ENCODE measurements around the gene DRGX. TPM values are rescaled to one million over a fixed set of nuclear protein-coding genes. Genes with fewer than 3 reads are reported as not detected.
A peak's percentile ranks its signal among the peaks of the same experiment; 100 is the strongest.

Gene DRGX
- total and polyA plus RNA-seq, 10 of the 15 experiments (the other 5 are each of a cell fraction or from before 2014, with no cell fraction given): not detected

GRCh38 chr10:49364051-49364450, 31.8 kb downstream of the DRGX start (continued):
- no peak for TF ChIP-seq CEBPB (IDR thresholded peaks at IDR 0.05; ENCODE audit: borderline replicate concordance in 1 of 2, low read depth in 2 of 2, low read length in 2 of 2)
- no peak for TF ChIP-seq ZNF687 (IDR thresholded peaks at IDR 0.05)

GRCh38 chr10:49363309-49364031, 32.4 kb downstream of the DRGX start:
- CTCF ChIA-PET: interaction anchor here (0.5 to 2.0 kb wide), 2 partner anchors 45 to 277 kb away, joined by 3 to 6 read pairs; no protein-coding TSS in a partner anchor
- H3K27me3 ChIP-seq (replicated peaks in 1 of 2; ENCODE audit: control insufficient read depth in 2 of 2, insufficient read depth in 2 of 2, low read length in 1 of 2): peaks cover 0 to 4% of the 10 kb centered on the region in 2 experiments; a peak in 1 of 4 replicates
- RAD21 ChIA-PET (ENCODE audit: unreplicated experiment): interaction anchor here (1.0 to 1.4 kb wide), 2 partner anchors 39 to 236 kb away, joined by 3 read pairs; no protein-coding TSS in a partner anchor
- intact Hi-C loops (cut with micrococcal nuclease; ENCODE audit: unreplicated experiment) (loop anchor here (2.0 to 5.0 kb wide), 2 partner anchors 61 to 173 kb away; no protein-coding TSS in a partner anchor), in situ Hi-C loops (cut with MboI) (no loop called here)
- H4K20me1 ChIP-seq (ENCODE audit: control insufficient read depth, insufficient read depth): no peaks in the 10 kb centered on the region
- H3K79me2 ChIP-seq (ENCODE audit: control insufficient read depth, insufficient read depth, low read length): no peaks in the 10 kb centered on the region
- no peak overlapping the region for H3K4me3 ChIP-seq
- POLR2A ChIA-PET: no interaction called here
- no TSS peak for BruUV-seq (replicated peaks)
- DNase-seq (ENCODE audit: low read depth, low spot score): no peak
- no peaks in the 10 kb centered on the region for H3K9me3 ChIP-seq (replicated peaks; ENCODE audit: control insufficient read depth, insufficient read depth, low read length)
- no peak overlapping the region for H2AFZ ChIP-seq (ENCODE audit: control insufficient read depth, low read depth, low read length)
- H3K4me1 ChIP-seq (ENCODE audit: control insufficient read depth, insufficient read depth, low read length): peaks cover 16% of the 10 kb centered on the region
- SMC1A ChIA-PET (ENCODE audit: uncharacterized antibody, unreplicated experiment): interaction anchor here (0.8 to 1.8 kb wide), 4 partner anchors 9 to 183 kb away, joined by 3 to 8 read pairs (median 3); partner anchors contain the start of gene TMEM273
- H3K9ac ChIP-seq (ENCODE audit: control insufficient read depth, insufficient read depth, low read length): no peak overlapping the region
- no peak overlapping the region; the same call in 1 of the 2 replicates for H3K27ac ChIP-seq (ENCODE audit: control insufficient read depth, insufficient read depth)
- no peaks in the 10 kb centered on the region for H3K36me3 ChIP-seq (ENCODE audit: control insufficient read depth in 2 of 2, insufficient read depth in 2 of 2, low read length in 1 of 2)
- H3K4me2 ChIP-seq (ENCODE audit: control insufficient read depth, insufficient read depth): peak overlapping the region; percentile 70; the same call in 1 of the 2 replicates
- ATAC-seq: no peak
- no peak for TF ChIP-seq ZBED1 (IDR thresholded peaks at IDR 0.05; ENCODE audit: borderline replicate concordance)
- TF ChIP-seq FOXM1 (IDR thresholded peaks at IDR 0.05; ENCODE audit: low read depth, low read length): no peak
- no peak for TF ChIP-seq RAD21 (IDR thresholded peaks at IDR 0.05; ENCODE audit: insufficient read depth, low read depth, low read length)
- no peak for FAIRE-seq
- WGBS (ENCODE audit: insufficient coverage, insufficient replicate concordance, low lambda C conversion rate, missing lambda C conversion rate): 25% methylated on average over 8 of the region's 8 CpGs

Measured in GM12878 (cell line).